Sigmoid colon (tissue), 4 donors: Measurements from ENCODE around the gene ITPR1.

Experiments
- CTCF ChIP-seq, 4 experiments: fragments of 450-650 bp in 3 of 4; fragments of 200-600 bp in 1 of 4; IDR thresholded peaks; one replicate each; pipeline ENCODE4 v1.5.1; 2016 to 2019; ENCODE audit warnings: antibody characterized with exemption in 4 of 4, mild to moderate bottlenecking in 3 of 4, moderate library complexity in 2 of 4
- POLR2AphosphoS5 ChIP-seq, 4 donors: sonication (generic); formaldehyde crosslinking; IDR thresholded peaks; one replicate each; pipeline ENCODE4 v1.6.1; 2017; ENCODE audit warnings: antibody characterized with exemption in 4 of 4

GRCh38 chr3:4587838-4588105, 94.6 kb downstream of the ITPR1 start:
- TF ChIP-seq CTCF (IDR thresholded peaks at IDR 0.05) (no peak), POLR2AphosphoS5 (IDR thresholded peaks at IDR 0.05) (no peak)
